ENCODE results near the gene TSFM.

DNA sequence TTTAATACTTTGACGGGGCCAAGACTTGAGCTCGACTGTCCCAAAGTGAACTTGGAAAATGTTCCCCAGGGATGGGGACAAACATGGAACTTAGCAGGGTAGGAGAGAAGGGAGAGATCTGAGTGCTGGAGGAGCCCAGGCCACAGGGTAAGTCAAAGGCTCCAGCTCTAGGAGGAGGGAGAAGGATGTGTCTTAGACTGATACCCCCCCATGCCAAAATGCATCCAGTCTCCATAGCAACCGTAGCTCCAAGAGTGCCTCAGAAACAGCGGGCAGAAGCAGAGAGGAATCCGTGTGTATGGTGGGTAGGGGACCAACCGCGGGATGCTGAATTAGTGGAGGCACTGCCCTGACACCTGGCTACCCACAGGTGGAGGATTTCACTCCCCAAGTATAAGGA, 43.2 kb upstream of the TSFM start:
- TF ChIP-seq PCBP1 (IDR thresholded peaks at IDR 0.05; ENCODE audit: borderline replicate concordance, low read depth, low read length) = no peak
- TF ChIP-seq, protein P1, sequence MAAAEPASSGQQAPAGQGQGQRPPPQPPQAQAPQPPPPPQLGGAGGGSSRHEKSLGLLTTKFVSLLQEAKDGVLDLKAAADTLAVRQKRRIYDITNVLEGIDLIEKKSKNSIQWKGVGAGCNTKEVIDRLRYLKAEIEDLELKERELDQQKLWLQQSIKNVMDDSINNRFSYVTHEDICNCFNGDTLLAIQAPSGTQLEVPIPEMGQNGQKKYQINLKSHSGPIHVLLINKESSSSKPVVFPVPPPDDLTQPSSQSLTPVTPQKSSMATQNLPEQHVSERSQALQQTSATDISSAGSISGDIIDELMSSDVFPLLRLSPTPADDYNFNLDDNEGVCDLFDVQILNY (CRISPR knock-in tag; conservative IDR thresholded peaks at IDR 0.05) = no peak
- TF ChIP-seq, protein P2, sequence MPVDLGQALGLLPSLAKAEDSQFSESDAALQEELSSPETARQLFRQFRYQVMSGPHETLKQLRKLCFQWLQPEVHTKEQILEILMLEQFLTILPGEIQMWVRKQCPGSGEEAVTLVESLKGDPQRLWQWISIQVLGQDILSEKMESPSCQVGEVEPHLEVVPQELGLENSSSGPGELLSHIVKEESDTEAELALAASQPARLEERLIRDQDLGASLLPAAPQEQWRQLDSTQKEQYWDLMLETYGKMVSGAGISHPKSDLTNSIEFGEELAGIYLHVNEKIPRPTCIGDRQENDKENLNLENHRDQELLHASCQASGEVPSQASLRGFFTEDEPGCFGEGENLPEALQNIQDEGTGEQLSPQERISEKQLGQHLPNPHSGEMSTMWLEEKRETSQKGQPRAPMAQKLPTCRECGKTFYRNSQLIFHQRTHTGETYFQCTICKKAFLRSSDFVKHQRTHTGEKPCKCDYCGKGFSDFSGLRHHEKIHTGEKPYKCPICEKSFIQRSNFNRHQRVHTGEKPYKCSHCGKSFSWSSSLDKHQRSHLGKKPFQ (CRISPR knock-in tag; IDR thresholded peaks at IDR 0.05; ENCODE audit: insufficient replicate concordance) = no peak
- TF ChIP-seq CBX2 (IDR thresholded peaks at IDR 0.05; ENCODE audit: low read depth, low read length) = no peak
- no peak for TF ChIP-seq CBX2 (CRISPR knock-in tag; IDR thresholded peaks at IDR 0.05; ENCODE audit: low read depth)
- TF ChIP-seq, protein P3, sequence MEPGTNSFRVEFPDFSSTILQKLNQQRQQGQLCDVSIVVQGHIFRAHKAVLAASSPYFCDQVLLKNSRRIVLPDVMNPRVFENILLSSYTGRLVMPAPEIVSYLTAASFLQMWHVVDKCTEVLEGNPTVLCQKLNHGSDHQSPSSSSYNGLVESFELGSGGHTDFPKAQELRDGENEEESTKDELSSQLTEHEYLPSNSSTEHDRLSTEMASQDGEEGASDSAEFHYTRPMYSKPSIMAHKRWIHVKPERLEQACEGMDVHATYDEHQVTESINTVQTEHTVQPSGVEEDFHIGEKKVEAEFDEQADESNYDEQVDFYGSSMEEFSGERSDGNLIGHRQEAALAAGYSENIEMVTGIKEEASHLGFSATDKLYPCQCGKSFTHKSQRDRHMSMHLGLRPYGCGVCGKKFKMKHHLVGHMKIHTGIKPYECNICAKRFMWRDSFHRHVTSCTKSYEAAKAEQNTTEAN (CRISPR knock-in tag; conservative IDR thresholded peaks at IDR 0.05) = no peak
- no peak for TF ChIP-seq ARNT (IDR thresholded peaks at IDR 0.05)
- TF ChIP-seq, protein P4, sequence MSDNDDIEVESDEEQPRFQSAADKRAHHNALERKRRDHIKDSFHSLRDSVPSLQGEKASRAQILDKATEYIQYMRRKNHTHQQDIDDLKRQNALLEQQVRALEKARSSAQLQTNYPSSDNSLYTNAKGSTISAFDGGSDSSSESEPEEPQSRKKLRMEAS (IDR thresholded peaks at IDR 0.05) = no peak
- TF ChIP-seq RAD21 (CRISPR knock-in tag; IDR thresholded peaks at IDR 0.05) = no peak
- TF ChIP-seq MYNN (CRISPR knock-in tag; IDR thresholded peaks at IDR 0.05; ENCODE audit: low read depth) = no peak
- TF ChIP-seq, protein P5, sequence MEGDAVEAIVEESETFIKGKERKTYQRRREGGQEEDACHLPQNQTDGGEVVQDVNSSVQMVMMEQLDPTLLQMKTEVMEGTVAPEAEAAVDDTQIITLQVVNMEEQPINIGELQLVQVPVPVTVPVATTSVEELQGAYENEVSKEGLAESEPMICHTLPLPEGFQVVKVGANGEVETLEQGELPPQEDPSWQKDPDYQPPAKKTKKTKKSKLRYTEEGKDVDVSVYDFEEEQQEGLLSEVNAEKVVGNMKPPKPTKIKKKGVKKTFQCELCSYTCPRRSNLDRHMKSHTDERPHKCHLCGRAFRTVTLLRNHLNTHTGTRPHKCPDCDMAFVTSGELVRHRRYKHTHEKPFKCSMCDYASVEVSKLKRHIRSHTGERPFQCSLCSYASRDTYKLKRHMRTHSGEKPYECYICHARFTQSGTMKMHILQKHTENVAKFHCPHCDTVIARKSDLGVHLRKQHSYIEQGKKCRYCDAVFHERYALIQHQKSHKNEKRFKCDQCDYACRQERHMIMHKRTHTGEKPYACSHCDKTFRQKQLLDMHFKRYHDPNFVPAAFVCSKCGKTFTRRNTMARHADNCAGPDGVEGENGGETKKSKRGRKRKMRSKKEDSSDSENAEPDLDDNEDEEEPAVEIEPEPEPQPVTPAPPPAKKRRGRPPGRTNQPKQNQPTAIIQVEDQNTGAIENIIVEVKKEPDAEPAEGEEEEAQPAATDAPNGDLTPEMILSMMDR (CRISPR knock-in tag; IDR thresholded peaks at IDR 0.05) = no peak
